Breast epithelium (tissue), 4 donors: ENCODE measurements around the gene XAGE1B. TPM values are rescaled to one million over a fixed set of nuclear protein-coding genes. Genes with fewer than 3 reads are reported as not detected.
"Not testable (repeated sequence)": the region's sequence is repeated elsewhere in the genome, so short reads cannot be mapped to it uniquely, and the experiment has no call there.

Experiments
- DNase-seq, 2 donors: peaks; one replicate each; pipeline ENCODE4 v3.0.0-alpha.2; 2019; ENCODE audit warnings: low spot score in 2 of 2
- H3K27ac ChIP-seq, 2 donors: fragments of 200-600 bp; sonication (generic) in 1 of 2; one replicate each; pipeline ENCODE4 v1.5.1; 2016 to 2019; ENCODE audit warnings: mild to moderate bottlenecking in 1 of 2
- H3K27me3 ChIP-seq, 2 donors: fragments of 200-600 bp; sonication (generic) in 1 of 2; one replicate each; pipeline versions ENCODE4 v1.5.1 to v1.6.0; 2017 to 2019; ENCODE audit warnings: control low read depth in 1 of 2, mild to moderate bottlenecking in 1 of 2
- H3K36me3 ChIP-seq: fragments of 200-600 bp; one replicate; pipeline ENCODE4 v1.5.1; 2019
- H3K4me1 ChIP-seq, 2 donors: fragments of 200-600 bp; sonication (generic); one replicate each; pipeline ENCODE4 v1.5.1; 2016 to 2019; ENCODE audit warnings: control low read depth in 1 of 2
- H3K4me3 ChIP-seq, 3 donors: fragments of 200-600 bp; sonication (generic); 1 replicate in 2 of 3; 2 replicates in 1 of 3; pipeline ENCODE4 v1.5.1; 2016 to 2019; ENCODE audit warnings: mild to moderate bottlenecking in 3 of 3, moderate library complexity in 2 of 3
- H3K9me3 ChIP-seq, 2 donors: fragments of 200-600 bp; sonication (generic) in 1 of 2; one replicate each; pipeline ENCODE4 v1.5.1; 2016 to 2019; ENCODE audit warnings: control low read depth in 1 of 2
- CTCF ChIP-seq, 3 donors: fragments of 450-650 bp; IDR thresholded peaks; one replicate each; pipeline ENCODE4 v1.5.1; 2016 to 2017; ENCODE audit warnings: antibody characterized with exemption in 3 of 3, mild to moderate bottlenecking in 3 of 3, moderate library complexity in 3 of 3
- POLR2A ChIP-seq: fragments of 450-650 bp; IDR thresholded peaks from one replicate; pipeline ENCODE4 v1.6.1; 2016; ENCODE audit warnings: antibody characterized with exemption, mild to moderate bottlenecking, moderate library complexity
- POLR2AphosphoS5 ChIP-seq, 3 donors: sonication (generic); formaldehyde crosslinking; IDR thresholded peaks; one replicate each; pipeline ENCODE4 v1.6.1; 2017; ENCODE audit warnings: antibody characterized with exemption in 3 of 3
- intact Hi-C: fragments of 100-400 bp; cut with DNase I; formaldehyde crosslinking; loops from one replicate; pipeline ENCODE4 v1.15.1; 2023; ENCODE audit warnings: low total_unique reads
- total RNA-seq, 3 donors: library from RNA; depleted of rRNA; stranded (reverse); fragments of >200 nt; gene quantifications; one replicate each; pipeline ENCODE4 v1.1.0, GENCODE V29; 2016

XAGE1B gene
- total RNA-seq, 3 donors from 2014 or later = not detected

GRCh38 chrX:52507331-52507730 lies 9.5 kb downstream of the XAGE1B start:
- intact Hi-C loops = no loop called here
- TF ChIP-seq CTCF (IDR thresholded peaks at IDR 0.05) (no peak), POLR2AphosphoS5 (IDR thresholded peaks at IDR 0.05) (no peak), POLR2A (no peak)
- peaks cover 0 to 44% of the 10 kb centered on the region in 2 donors for H3K27me3 ChIP-seq
- no peaks in the 10 kb centered on the region for H3K36me3 ChIP-seq
- H3K4me3 ChIP-seq = no peak overlapping the region
- no peaks in the 10 kb centered on the region for H3K9me3 ChIP-seq
- H3K4me1 ChIP-seq = no peaks in the 10 kb centered on the region
- no peak overlapping the region for H3K27ac ChIP-seq
- no peak for DNase-seq

DNA sequence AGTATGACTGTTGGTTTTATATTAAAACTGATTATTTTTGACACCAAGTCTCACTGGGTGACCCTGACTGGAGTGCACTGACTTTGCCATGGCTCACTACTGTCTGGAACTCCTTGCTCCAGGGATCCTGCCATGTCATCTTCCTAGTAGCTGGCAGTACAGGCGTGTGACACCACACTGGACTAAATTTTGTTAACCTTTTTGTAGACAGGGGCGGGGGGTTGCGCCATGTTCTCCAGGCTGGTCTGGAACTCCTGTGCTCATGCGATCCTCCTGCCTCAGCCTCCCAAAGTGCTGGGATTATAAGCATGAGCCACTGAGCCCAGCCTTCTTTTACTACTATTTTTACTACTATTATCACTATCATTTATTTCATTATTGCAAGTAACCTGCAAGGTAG lies 12.3 kb downstream of the XAGE1B start:
- no peak overlapping the region for H3K4me3 ChIP-seq
- intact Hi-C loops = no loop called here
- H3K27ac ChIP-seq = no peak overlapping the region
- no peaks in the 10 kb centered on the region for H3K4me1 ChIP-seq
- no peak for DNase-seq
- no peaks in the 10 kb centered on the region for H3K36me3 ChIP-seq
- TF ChIP-seq POLR2AphosphoS5 (IDR thresholded peaks at IDR 0.05) (no peak), POLR2A (no peak), CTCF (IDR thresholded peaks at IDR 0.05) (no peak)
- H3K9me3 ChIP-seq = no peaks in the 10 kb centered on the region
- peaks cover 0 to 44% of the 10 kb centered on the region in 2 donors for H3K27me3 ChIP-seq

- intact Hi-C loops, H3K4me3 ChIP-seq, H3K4me1 ChIP-seq, H3K36me3 ChIP-seq, DNase-seq, H3K27ac ChIP-seq, H3K9me3 ChIP-seq: not testable (repeated sequence)
- H3K27me3 ChIP-seq = peaks cover 0 to 28% of the 10 kb centered on the region in 2 donors
These were observed 15.5 kb downstream of the XAGE1B start for GRCh38 chrX:52501362-52501761.

DNA sequence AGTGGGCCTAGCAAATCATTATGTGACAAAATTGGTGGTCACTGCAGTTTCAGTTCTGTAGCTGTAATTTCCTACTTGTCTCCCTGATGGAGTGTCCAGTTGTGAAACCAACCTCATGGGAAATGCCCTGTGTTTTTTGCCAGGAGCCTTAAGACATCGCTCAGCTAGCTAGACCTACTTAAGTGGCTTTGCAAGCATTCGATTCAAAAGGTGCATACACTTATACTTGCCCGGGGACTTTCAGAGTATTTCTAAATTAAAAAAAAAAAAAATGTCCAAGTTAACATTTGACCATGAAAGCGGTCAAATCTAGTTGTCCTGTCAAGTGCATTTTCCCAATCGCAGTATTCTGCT lies 20.5 kb downstream of the XAGE1B start:
- DNase-seq, H3K9me3 ChIP-seq, H3K27ac ChIP-seq, H3K4me3 ChIP-seq, H3K27me3 ChIP-seq, H3K36me3 ChIP-seq, H3K4me1 ChIP-seq, intact Hi-C loops: not testable (repeated sequence)

DNA sequence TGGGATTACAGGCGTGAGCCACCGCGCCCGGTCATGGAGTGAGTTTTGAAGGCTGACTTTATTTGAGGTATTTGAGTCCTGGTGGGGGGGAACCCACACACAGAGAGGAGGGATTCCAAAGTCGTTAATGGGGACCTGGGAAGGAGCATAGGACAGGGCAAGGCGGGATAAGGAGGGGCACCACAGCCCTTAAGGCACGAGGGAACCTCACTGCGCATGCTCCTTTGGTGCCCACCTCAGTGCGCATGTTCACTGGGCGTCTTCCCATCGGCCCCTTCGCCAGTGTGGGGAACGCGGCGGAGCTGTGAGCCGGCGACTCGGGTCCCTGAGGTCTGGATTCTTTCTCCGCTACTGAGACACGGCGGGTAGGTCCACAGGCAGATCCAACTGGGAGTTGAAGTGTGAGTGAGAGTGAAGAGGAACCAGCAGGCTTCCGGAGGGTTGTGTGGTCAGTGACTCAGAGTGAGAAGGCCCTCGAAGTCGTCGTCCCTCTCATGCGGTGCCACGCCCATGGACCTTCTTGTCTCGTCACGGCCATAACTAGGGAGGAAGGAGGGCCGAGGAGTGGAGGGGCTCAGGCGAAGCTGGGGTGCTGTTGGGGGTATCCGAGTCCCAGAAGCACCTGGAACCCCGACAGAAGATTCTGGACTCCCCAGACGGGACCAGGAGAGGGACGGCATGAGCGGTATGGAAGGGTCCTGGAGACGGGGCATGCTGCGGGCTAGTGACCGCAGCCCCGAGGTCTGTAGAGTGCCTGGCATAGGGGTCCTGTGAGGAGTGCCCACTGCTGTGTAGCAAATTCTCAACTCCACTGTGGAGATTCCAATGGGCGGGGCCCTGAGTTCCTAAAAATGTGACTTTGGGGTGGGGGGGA lies 21.1 kb downstream of the XAGE1B start, which contains the start of gene XAGE1A:
Gene XAGE1A, plus strand, starts transcription at position 264 of the 874 bp plus-strand sequence. CDS start 1,554 bp downstream, outside the sequence.
- H3K4me3 ChIP-seq, H3K4me1 ChIP-seq, H3K27ac ChIP-seq, H3K27me3 ChIP-seq, DNase-seq, H3K36me3 ChIP-seq, intact Hi-C loops, H3K9me3 ChIP-seq: not testable (repeated sequence)

DNA sequence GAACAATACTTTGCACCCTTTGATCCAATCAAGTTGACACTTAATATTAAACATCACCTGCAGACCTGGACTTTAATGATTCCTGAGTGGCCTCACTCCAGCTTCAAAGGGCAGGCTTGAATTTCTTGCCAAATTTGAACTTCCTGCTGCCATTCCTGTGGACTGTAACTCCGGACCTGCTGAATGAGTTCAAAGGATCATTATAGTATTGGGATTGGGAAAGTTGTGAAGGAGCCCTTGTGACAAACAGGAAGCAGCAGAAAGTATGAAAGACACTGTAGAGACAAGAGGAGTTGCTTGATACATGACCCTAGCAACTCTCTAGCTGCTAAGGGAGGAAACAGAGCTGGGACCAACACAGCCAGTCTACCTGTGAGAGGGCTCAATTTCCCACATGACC lies 45.6 kb downstream of the XAGE1B start:
- not testable (repeated sequence) for H3K27ac ChIP-seq

More for the DNA sequence above, 45.6 kb downstream of the XAGE1B start:
- H3K36me3 ChIP-seq, H3K4me1 ChIP-seq, H3K9me3 ChIP-seq, H3K4me3 ChIP-seq, intact Hi-C loops, DNase-seq: not testable (repeated sequence)
- H3K27me3 ChIP-seq = peaks cover 0 to 15% of the 10 kb centered on the region in 2 donors

Other genes with a start within 250 kb of the XAGE1B start
- not detected for gene XAGE2, start 148.0 kb downstream of the XAGE1B start, total RNA-seq
- gene XAGE1A, start 21.3 kb downstream of the XAGE1B start, total RNA-seq = not detected
- not detected for gene SSX7, start 137.8 kb upstream of the XAGE1B start, total RNA-seq
- gene SSX2, start 190.1 kb upstream of the XAGE1B start, total RNA-seq = not detected
- not detected for gene SSX2B, start 234.2 kb upstream of the XAGE1B start, total RNA-seq